GOT3 (cell line): ENCODE results near the gene GALNT11.

Experiments used
- DNase-seq: peaks from one replicate; lab custom pipeline; 2025; ENCODE audit warnings: mixed read lengths; lab: John Stamatoyannopoulos, UW

Gene GALNT11

GRCh38 chr7:152148706-152149105, 123.2 kb downstream of the GALNT11 start:
- no peak for DNase-seq

- DNase-seq = no peak
These were observed 123.9 kb downstream of the GALNT11 start for GRCh38 chr7:152149363-152149762.

DNA sequence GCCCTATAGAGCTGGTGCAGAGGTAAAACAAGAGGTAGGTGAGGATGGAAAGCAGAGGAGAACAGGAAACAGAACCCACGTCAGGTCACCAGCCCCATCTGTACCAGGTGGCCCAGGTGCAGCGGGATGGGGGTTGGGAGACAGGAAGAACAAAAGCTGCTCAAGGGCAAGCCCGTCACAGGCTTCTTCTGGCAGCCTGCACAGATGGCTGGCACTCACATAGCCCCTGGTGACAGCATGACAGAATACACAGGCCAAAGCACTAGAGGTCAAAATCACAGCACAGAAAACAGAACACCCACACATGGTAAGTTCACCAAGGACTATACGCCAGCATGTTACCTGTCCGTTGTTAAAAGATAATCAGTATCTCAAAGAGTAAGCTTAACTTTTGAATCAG, 126.8 kb downstream of the GALNT11 start:
- DNase-seq = no peak

- DNase-seq = no peak
These were observed 133.5 kb downstream of the GALNT11 start for GRCh38 chr7:152158801-152159587.

DNA sequence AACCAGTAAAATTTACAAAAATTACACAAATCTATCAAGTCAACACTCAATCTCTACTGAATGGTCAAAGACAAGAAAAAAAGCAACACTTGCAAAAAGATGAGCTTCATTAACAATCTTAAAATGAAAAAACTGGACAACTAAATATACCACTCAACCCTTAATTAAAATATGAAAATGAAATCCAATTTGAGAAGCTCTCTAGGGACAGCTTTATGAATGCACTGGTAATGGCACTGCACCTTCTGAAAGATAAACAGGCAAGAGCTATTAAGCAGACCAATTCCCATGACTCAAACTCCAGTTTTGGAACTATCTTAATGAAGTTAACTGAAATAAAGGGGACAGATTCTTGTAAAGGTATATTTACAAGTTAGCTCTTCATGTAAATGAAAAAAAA, 135.7 kb downstream of the GALNT11 start:
- no peak for DNase-seq

- no peak for DNase-seq
These were observed 136.8 kb downstream of the GALNT11 start for GRCh38 chr7:152162287-152162686.
